Tibial nerve (tissue), 4 donors: ENCODE data around the gene ETV6. TPM values are rescaled to one million over a fixed set of nuclear protein-coding genes. Genes with fewer than 3 reads are reported as not detected.

Experiments
- DNase-seq, 2 donors: peaks; one replicate each; pipeline ENCODE4 v3.0.0-alpha.2; 2019; ENCODE audit warnings: low spot score in 2 of 2
- H3K27ac ChIP-seq, 4 donors: fragments of 200-600 bp; sonication (generic) in 3 of 4; one replicate each; pipeline ENCODE4 v1.5.1; 2017 to 2019; ENCODE audit warnings: mild to moderate bottlenecking in 1 of 4
- H3K27me3 ChIP-seq, 2 donors: fragments of 200-600 bp; sonication (generic) in 1 of 2; one replicate each; pipeline versions ENCODE4 v1.5.1 to v1.6.0; 2017 to 2019
- H3K36me3 ChIP-seq, 3 donors: fragments of 200-600 bp; sonication (generic); one replicate each; pipeline ENCODE4 v1.5.1; 2018 to 2019
- H3K4me1 ChIP-seq, 4 donors: fragments of 200-600 bp; sonication (generic) in 3 of 4; one replicate each; pipeline ENCODE4 v1.5.1; 2017 to 2019
- H3K4me3 ChIP-seq, 4 donors: fragments of 200-600 bp; sonication (generic) in 3 of 4; one replicate each; pipeline ENCODE4 v1.5.1; 2017 to 2019; ENCODE audit warnings: mild to moderate bottlenecking in 1 of 4, moderate library complexity in 1 of 4
- H3K9me3 ChIP-seq, 4 donors: fragments of 200-600 bp; sonication (generic) in 3 of 4; one replicate each; pipeline ENCODE4 v1.5.1; 2017 to 2019
- EP300 ChIP-seq, 2 donors: sonication (generic); formaldehyde crosslinking; IDR thresholded peaks; one replicate each; pipeline ENCODE4 v1.6.1; 2017; ENCODE audit warnings: antibody characterized with exemption in 2 of 2, mild to moderate bottlenecking in 1 of 2
- POLR2A ChIP-seq, 2 donors: fragments of 450-650 bp; IDR thresholded peaks; one replicate each; pipeline ENCODE4 v1.6.1; 2017; ENCODE audit warnings: antibody characterized with exemption in 2 of 2, mild to moderate bottlenecking in 2 of 2, moderate library complexity in 2 of 2
- WGBS, 2 donors: methylation state at CpG; one replicate each; pipeline ENCODE4 v1.1.5; 2018; 5-methylcytosine and 5-hydroxymethylcytosine counted together
- total RNA-seq, 4 donors: library from RNA; depleted of rRNA; stranded (reverse); fragments of >200 nt; gene quantifications; one replicate each; pipeline ENCODE4 v1.1.0, GENCODE V29; 2016
- TF ChIP-seq, protein P1 (sequence below), 5 experiments: fragments of 200-600 bp in 3 of 5; fragments of 450-650 bp in 2 of 5; sonication (generic) in 3 of 5; IDR thresholded peaks; one replicate each; pipeline ENCODE4 v1.5.1; 2016 to 2019; ENCODE audit warnings: antibody characterized with exemption in 5 of 5, mild to moderate bottlenecking in 3 of 5, moderate library complexity in 2 of 5

ETV6 gene
- total RNA-seq, 4 donors from 2014 or later, result 6.7 to 14.1 (median 8.3) TPM

DNA sequence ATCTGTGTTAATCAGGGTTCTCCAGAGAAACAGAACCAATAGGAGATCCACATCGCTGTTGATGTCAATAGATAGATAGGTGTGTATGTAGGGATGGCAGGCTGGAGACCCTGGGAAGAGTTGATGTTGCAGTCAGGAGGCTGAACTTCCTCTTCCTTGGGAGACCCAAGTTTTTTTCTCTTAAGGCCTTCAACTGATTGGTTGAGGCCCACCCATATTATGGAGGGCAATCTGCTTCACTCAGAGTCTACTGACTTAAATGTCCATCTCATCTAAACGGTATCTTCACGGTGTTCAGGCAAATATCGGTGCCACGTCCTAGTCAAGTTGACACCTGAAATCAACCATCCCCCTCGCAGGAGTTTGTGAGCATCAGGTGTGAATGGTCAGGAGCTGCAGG lies 63.0 kb downstream of the ETV6 start:
- no peak for DNase-seq
- H3K27me3 ChIP-seq, result no peaks in the 10 kb centered on the region
- TF ChIP-seq POLR2A (IDR thresholded peaks at IDR 0.05) (no peak), EP300 (IDR thresholded peaks at IDR 0.05) (no peak)
- TF ChIP-seq, protein P1, sequence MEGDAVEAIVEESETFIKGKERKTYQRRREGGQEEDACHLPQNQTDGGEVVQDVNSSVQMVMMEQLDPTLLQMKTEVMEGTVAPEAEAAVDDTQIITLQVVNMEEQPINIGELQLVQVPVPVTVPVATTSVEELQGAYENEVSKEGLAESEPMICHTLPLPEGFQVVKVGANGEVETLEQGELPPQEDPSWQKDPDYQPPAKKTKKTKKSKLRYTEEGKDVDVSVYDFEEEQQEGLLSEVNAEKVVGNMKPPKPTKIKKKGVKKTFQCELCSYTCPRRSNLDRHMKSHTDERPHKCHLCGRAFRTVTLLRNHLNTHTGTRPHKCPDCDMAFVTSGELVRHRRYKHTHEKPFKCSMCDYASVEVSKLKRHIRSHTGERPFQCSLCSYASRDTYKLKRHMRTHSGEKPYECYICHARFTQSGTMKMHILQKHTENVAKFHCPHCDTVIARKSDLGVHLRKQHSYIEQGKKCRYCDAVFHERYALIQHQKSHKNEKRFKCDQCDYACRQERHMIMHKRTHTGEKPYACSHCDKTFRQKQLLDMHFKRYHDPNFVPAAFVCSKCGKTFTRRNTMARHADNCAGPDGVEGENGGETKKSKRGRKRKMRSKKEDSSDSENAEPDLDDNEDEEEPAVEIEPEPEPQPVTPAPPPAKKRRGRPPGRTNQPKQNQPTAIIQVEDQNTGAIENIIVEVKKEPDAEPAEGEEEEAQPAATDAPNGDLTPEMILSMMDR (IDR thresholded peaks at IDR 0.05), result no peak
- H3K36me3 ChIP-seq, result no peaks in the 10 kb centered on the region
- peak overlapping the region in 3 of 4 donors; percentile 3 to 74 (median 74) for H3K27ac ChIP-seq
- H3K4me1 ChIP-seq, result peaks cover 0 to 30% (median 11%) of the 10 kb centered on the region in 4 donors
- H3K4me3 ChIP-seq, result no peak overlapping the region
- WGBS, 2 donors, result 96 to 98% methylated on average over 6 of the region's 6 CpGs
- H3K9me3 ChIP-seq, result no peaks in the 10 kb centered on the region

- TF ChIP-seq POLR2A (IDR thresholded peaks at IDR 0.05), result no peak
- TF ChIP-seq, protein P1 (IDR thresholded peaks at IDR 0.05), result no peak
- no peak for TF ChIP-seq EP300 (IDR thresholded peaks at IDR 0.05)
- WGBS, 2 donors, result 94 to 95% methylated on average over 4 of the region's 4 CpGs
- DNase-seq, result no peak
- Histone ChIP-seq H3K27me3 (no peaks in the 10 kb centered on the region), H3K4me1 (peaks cover 0 to 26% (median 10%) of the 10 kb centered on the region in 4 donors), H3K9me3 (no peaks in the 10 kb centered on the region), H3K4me3 (no peak overlapping the region), H3K27ac (no peak overlapping the region), H3K36me3 (no peaks in the 10 kb centered on the region)
Observed at GRCh38 chr12:11713202-11713601, 63.7 kb downstream of the ETV6 start.

GRCh38 chr12:11714626-11715025 lies 65.2 kb downstream of the ETV6 start:
- H3K36me3 ChIP-seq, result no peaks in the 10 kb centered on the region
- peaks cover 0 to 31% (median 15%) of the 10 kb centered on the region in 4 donors for H3K4me1 ChIP-seq
- no peak overlapping the region for H3K27ac ChIP-seq
- DNase-seq, result no peak
- WGBS, 2 donors, result 89 to 94% methylated on average over 5 of the region's 5 CpGs
- TF ChIP-seq POLR2A (IDR thresholded peaks at IDR 0.05) (no peak), EP300 (IDR thresholded peaks at IDR 0.05) (no peak)
- TF ChIP-seq, protein P1 (IDR thresholded peaks at IDR 0.05), result no peak
- H3K4me3 ChIP-seq, result no peak overlapping the region
- H3K27me3 ChIP-seq, result no peaks in the 10 kb centered on the region
- H3K9me3 ChIP-seq, result no peaks in the 10 kb centered on the region

GRCh38 chr12:11715621-11716020 lies 66.1 kb downstream of the ETV6 start:
- no peak overlapping the region for H3K27ac ChIP-seq
- H3K27me3 ChIP-seq, result no peaks in the 10 kb centered on the region
- peaks cover 0 to 34% (median 17%) of the 10 kb centered on the region in 4 donors for H3K4me1 ChIP-seq
- no peak for TF ChIP-seq POLR2A (IDR thresholded peaks at IDR 0.05)
- H3K36me3 ChIP-seq, result no peaks in the 10 kb centered on the region
- H3K4me3 ChIP-seq, result no peak overlapping the region
- DNase-seq, result no peak
- WGBS, 2 donors, result 77% methylated on average over 4 of the region's 4 CpGs
- no peaks in the 10 kb centered on the region for H3K9me3 ChIP-seq

GRCh38 chr12:11716794-11717518 lies 67.5 kb downstream of the ETV6 start:
- no peak for DNase-seq
- Histone ChIP-seq H3K4me1 (peaks cover 0 to 22% (median 10%) of the 10 kb centered on the region in 4 donors), H3K27ac (peak overlapping the region in 1 of 4 donors; percentile 5), H3K4me3 (no peak overlapping the region), H3K27me3 (no peaks in the 10 kb centered on the region), H3K36me3 (no peaks in the 10 kb centered on the region), H3K9me3 (no peaks in the 10 kb centered on the region)
- TF ChIP-seq, protein P1 (IDR thresholded peaks at IDR 0.05), result no peak
- TF ChIP-seq EP300 (IDR thresholded peaks at IDR 0.05) (no peak), POLR2A (IDR thresholded peaks at IDR 0.05) (no peak)
- WGBS, 2 donors, result 72 to 73% methylated on average over 8 of the region's 8 CpGs
